GM10266 (cell line): ENCODE data around the gene EFS.

Source experiments
- DNase-seq: peaks from one replicate; pipeline ENCODE4 v3.0.0; 2012; ENCODE audit errors: extremely low spot score
- TF ChIP-seq, protein P1 (sequence below): IDR thresholded peaks from 2 replicates; pipeline ENCODE4 v1.5.1; 2012; ENCODE audit warnings: mild to moderate bottlenecking, low read depth; ENCODE audit not compliant: control insufficient read depth, insufficient read depth; ENCODE audit errors: missing control alignments

Gene EFS

DNA sequence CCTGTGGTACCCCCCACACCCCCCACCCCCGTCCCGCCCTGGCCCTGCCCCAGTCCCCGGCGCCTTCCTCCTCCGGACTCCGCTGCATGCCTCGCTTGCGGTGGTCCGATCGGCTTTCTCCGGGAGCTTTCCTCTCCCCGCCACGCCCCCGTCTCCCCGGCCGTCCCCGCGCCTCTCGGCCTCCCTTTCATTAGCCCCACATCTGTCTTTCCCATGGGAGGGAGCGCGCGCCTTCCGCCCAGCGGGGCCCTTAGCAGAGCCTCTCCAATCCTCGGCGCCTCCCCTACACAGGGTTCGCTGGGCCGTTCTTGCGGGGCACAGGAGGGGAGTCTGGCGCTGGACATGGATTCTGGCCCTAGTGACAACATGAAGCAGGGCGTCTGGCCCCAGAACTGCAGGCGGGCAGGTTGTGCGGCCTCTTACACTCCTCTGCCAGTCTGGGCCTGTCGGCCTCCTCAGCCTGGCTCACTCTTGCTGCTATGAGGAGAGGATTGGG is 1.5 kb upstream of the EFS start:
- no peak for DNase-seq
- TF ChIP-seq, protein P1, sequence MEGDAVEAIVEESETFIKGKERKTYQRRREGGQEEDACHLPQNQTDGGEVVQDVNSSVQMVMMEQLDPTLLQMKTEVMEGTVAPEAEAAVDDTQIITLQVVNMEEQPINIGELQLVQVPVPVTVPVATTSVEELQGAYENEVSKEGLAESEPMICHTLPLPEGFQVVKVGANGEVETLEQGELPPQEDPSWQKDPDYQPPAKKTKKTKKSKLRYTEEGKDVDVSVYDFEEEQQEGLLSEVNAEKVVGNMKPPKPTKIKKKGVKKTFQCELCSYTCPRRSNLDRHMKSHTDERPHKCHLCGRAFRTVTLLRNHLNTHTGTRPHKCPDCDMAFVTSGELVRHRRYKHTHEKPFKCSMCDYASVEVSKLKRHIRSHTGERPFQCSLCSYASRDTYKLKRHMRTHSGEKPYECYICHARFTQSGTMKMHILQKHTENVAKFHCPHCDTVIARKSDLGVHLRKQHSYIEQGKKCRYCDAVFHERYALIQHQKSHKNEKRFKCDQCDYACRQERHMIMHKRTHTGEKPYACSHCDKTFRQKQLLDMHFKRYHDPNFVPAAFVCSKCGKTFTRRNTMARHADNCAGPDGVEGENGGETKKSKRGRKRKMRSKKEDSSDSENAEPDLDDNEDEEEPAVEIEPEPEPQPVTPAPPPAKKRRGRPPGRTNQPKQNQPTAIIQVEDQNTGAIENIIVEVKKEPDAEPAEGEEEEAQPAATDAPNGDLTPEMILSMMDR, result no peak

DNA sequence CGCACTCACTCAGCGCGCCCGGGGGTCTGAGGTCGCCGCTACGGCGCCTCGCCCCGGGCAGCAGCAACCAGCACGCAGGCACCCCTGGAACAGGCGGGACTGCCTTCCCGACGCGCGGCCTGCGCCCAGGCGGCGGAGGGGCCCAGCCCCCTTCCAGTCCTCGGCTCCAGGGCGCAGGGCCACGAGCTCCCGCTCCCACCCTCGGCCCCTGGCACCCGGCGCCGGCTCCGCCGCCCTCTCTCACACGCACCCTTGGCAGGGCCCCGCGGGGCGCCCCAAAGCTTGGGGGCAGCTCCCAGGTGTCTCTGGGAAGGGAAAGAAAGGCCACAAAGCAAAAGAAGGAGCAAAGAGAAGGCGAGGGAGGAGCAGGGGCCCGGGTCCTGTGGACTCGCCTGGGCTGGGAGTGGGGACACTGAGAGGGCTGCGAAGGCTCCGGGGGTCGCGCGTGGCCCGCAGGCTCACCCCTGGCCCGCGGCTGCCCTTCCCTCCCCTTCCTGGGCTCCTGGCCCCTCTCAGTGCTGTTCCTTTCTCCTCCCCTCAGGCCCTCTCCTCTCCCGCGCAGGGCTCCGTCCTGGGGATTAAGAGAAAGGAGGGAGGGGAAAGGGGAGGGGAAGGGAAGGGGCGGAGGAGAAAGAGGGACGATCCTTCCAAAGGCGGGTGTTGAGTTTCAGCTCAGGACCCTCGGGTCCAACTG is 907 bp upstream of the EFS start:
- DNase-seq, result no peak
- TF ChIP-seq, protein P1, result no peak

DNA sequence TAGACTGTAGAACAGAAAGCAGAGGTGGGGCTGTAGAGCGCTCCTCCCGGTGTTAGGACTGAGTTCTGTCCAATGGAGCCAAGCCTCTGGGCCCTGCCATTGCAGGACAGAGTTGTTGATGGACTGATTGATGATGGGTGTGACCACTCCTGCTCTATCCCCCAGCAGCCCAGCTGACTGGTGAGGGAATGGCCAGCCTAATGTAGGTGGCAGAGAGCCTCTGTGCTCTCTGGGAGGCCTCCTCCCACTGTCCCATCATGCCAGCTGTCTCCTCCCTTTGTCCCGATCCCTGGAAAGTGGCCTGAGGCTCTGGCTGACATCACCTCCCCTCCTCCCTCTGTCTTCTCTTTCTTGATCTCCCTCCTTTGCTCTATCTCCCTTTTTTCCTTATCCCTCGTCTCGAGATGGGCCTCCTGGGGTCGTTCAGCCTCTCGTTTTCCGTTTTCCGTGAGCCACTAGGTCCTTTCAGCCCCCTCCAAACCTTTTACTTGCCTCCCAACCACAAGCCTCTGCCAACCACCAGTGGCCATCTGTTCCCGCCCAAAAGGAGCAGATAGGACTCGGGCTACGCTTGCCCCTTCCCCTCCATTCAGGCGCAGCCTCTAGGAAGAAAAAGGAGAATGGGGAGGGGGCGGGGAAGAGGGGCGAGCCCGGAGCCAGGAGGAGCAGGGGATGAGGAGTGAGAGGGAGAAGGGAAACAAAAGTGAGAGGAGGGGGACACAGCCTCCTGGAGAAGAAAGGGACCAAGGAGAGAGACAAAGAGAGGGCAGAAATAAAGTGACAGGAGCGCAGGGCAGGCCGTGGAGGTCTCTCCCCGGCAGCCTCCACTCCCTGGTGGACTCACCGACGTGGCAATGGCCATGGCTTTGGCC is 572 bp downstream of the EFS start:
- DNase-seq, result no peak
- TF ChIP-seq, protein P1, result no peak

DNA sequence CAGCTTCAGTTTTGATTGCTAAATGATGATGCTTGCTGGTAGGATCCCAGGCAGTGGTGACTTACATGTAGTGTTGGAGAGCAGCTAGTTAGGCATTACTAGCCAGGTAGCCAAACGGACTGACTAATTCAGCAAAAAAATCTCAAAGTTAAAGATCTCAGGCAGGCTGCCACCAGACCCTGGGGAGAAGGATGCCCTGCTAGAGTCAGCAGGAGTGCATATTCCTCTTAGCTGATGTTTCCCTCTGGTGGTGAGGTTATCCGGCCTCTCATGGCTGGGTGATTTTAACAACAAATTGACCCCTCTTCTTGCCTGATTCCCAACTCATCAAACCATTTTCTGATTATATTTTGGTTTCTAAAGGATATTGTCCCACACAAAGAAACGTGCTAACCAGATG is 2.8 kb downstream of the EFS start:
- DNase-seq, result no peak
- TF ChIP-seq, protein P1, result no peak

DNA sequence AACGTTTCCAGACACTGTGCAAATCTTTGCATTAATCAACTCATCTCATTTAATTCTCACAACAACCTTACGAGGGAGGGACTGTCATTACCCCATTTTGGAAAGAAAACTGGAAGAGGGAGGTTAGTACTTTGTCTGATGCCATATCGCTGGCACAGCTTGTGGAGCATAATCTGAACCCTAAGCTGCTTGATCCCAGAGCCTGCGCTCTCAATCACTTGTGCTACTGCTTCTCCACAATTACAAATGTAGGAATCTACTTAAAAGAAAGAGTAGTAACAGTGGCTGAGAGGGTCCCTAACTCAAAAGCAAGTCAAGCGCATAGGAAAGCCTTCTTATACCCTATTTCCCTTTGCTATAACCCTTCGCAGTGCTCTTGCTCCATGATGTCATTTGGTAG is 3.2 kb downstream of the EFS start:
- DNase-seq, result no peak
- TF ChIP-seq, protein P1, result no peak

DNA sequence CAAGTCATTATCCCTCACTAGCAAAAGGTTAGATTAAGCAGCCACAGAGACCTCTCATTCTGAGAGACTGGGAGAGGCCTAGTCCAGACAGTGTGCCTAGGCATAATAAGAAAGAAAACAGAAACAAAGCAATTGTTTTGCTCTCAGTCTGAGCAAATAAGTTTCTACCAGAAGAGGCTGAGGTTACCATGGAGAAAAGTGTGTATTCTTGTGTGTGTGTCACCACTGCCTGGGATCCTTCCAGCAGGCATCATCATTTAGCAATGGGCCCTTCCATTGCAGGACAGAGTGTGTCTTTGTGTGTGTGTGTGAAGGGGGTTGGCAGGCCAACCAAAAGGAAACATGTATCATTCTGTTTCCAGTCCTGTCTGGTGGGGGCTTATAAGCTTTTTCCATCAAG is 3.7 kb downstream of the EFS start:
- no peak for DNase-seq
- TF ChIP-seq, protein P1, result no peak

DNA sequence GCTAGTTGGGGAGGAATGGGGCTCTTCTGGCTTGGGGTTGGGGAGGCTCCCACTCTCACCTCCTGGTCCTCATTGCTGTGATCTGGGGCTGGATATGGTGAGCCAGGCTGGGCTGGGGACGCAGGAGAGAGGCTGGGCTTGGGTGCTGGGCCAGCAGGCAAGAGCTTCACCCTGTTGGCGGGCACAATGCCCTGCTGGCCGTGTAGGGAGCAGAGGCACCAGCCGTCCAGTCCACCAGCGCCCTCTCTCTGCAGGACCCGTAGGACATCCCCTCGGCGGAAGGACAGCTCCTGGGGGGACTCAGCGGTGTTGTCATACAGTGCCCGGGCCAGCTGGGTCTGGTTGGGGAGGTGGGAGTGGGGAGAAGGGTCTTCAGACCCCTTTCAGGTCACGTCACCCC is 4.5 kb downstream of the EFS start:
- TF ChIP-seq, protein P1, result no peak

More for the DNA sequence above, 4.5 kb downstream of the EFS start:
- DNase-seq, result no peak
